Heart left ventricle (tissue), 16 donors: ENCODE results near the gene SYN1. TPM values are rescaled to one million over a fixed set of nuclear protein-coding genes. Genes with fewer than 3 reads are reported as not detected.

Experiments used
- ATAC-seq, 4 donors: fragments of 200-7000 bp; cut with Tn5 transposase; one replicate each; pipeline ENCODE4 v1.9.1; 2020 to 2022; ENCODE audit warnings: moderate library complexity in 4 of 4, mild to moderate bottlenecking in 3 of 4, moderate number of reproducible peaks in 1 of 4
- DNase-seq, 5 donors: peaks; one replicate each; pipeline ENCODE4 v3.0.0-alpha.2; 2020
- H3K27ac ChIP-seq, 12 donors: fragments of 200-600 bp; sonication (generic) in 4 of 12; one replicate each; pipeline versions ENCODE4 v1.5.0 to v1.8.0; 2016 to 2022; ENCODE audit warnings: mild to moderate bottlenecking in 2 of 12
- H3K27me3 ChIP-seq, 9 donors: fragments of 200-600 bp; sonication (generic) in 2 of 9; one replicate each; pipeline versions ENCODE4 v1.5.1 to v1.8.0; 2016 to 2022; ENCODE audit warnings: mild to moderate bottlenecking in 3 of 9
- H3K36me3 ChIP-seq, 9 donors: fragments of 200-600 bp; sonication (generic) in 2 of 9; one replicate each; pipeline versions ENCODE4 v1.5.0 to v1.8.0; 2018 to 2022; ENCODE audit warnings: mild to moderate bottlenecking in 2 of 9
- H3K4me1 ChIP-seq, 12 donors: fragments of 200-600 bp; sonication (generic) in 4 of 12; one replicate each; pipeline versions ENCODE4 v1.5.0 to v1.8.0; 2016 to 2022; ENCODE audit warnings: mild to moderate bottlenecking in 3 of 12
- H3K4me3 ChIP-seq, 12 donors: fragments of 200-600 bp; sonication (generic) in 4 of 12; one replicate each; pipeline versions ENCODE4 v1.5.0 to v1.8.0; 2017 to 2022; ENCODE audit warnings: mild to moderate bottlenecking in 9 of 12, moderate library complexity in 4 of 12
- H3K9me3 ChIP-seq, 12 donors: fragments of 200-600 bp; sonication (generic) in 4 of 12; one replicate each; pipeline versions ENCODE4 v1.5.0 to v1.8.0; 2016 to 2022; ENCODE audit warnings: mild to moderate bottlenecking in 1 of 12
- CTCF ChIP-seq, 12 donors: fragments of 200-600 bp; sonication (generic) in 4 of 12; IDR thresholded peaks; one replicate each; pipeline versions ENCODE4 v1.5.0 to v1.8.0; 2018 to 2022; ENCODE audit warnings: antibody characterized with exemption in 12 of 12, mild to moderate bottlenecking in 5 of 12
- POLR2A ChIP-seq, 2 donors: fragments of 450-650 bp; IDR thresholded peaks; one replicate each; pipeline ENCODE4 v1.6.1; 2017; ENCODE audit warnings: antibody characterized with exemption in 2 of 2, mild to moderate bottlenecking in 2 of 2, moderate library complexity in 2 of 2
- WGBS, 4 donors: extraction: QIAGEN DNeasy Blood & Tissue Kit in 2 of 4; methylation state at CpG; one replicate each; pipeline versions ENCODE4 v1.1.5 to v1.1.7; 2013 to 2018; 5-methylcytosine and 5-hydroxymethylcytosine counted together
- intact Hi-C, 10 donors: fragments of 100-400 bp; cut with DNase I; formaldehyde crosslinking; loops; one replicate each; pipeline versions ENCODE4 v1.11.1 to v1.14.2; 2022
- polyA plus RNA-seq, 2 donors: library from polyadenylated mRNA; stranded (reverse); fragments of 200-250 nt; gene quantifications; one replicate each; pipeline ENCODE4 v1.2.3, GENCODE V29; 2013
- total RNA-seq, 9 donors: library from RNA; depleted of rRNA in 2 of 9; stranded (reverse); fragments of >200 nt in 2 of 9; fragmentation: NEBNext Ultra II Directional in 3 of 9; extraction: Animal tissue kit (Norgen Biotek cat#: 25700) in 3 of 9; gene quantifications; one replicate each; pipeline versions ENCODE4 v1.1.0 to v1.2.4, GENCODE V29; 2016 to 2023
- donor health status: ischemic (EF 13 %, LVEDD 7.1; RV severe dilation, severe dysfunction).
- donor health status: healthy with polysubstance abuse.
- donor health status: DM: no; HTN: yes; CAD: no.
- donor health status: DM: no; HTN: no; CAD: no.
- donor health status: ischemic (EF 25% LVEDD 6.9; RV normal size, moderate dysfunction).
- donor health status: ischemic (EF 25% LVEDD 5.7; RV mildly dilated, moderate dysfunction).
- donor health status: healthy.
- donor health status: DM: yes; HTN: yes; CAD: no.
- donor health status: ischemic (EF 35%, LVEDD 5.7; RV mildly dilated, moderate dysfunction).
- donor health status: nonischemic (EF 11% LVEDD 7.7; RV severe dilation, severe dysfunction).
- donor health status: DM: yes; HTN: yes; CAD: no.
- donor health status: PGD.
- donor health status: ischemic (EF 29% LVEDD 5.4; RV normal size, mild dysfunction).
- donor health status: nonischemic (EF 23%, LVEDD 6.1; RV moderate dilation, normal function).

Gene SYN1
- total and polyA plus RNA-seq, 11 donors = 7.1 to 20.5 (median 11.3) TPM

GRCh38 chrX:47631676-47632075 lies 12.0 kb upstream of the SYN1 start:
- TF ChIP-seq CTCF (IDR thresholded peaks at IDR 0.05) = no peak
- no peak for TF ChIP-seq POLR2A (IDR thresholded peaks at IDR 0.05)
- peaks cover 0 to 12% (median 0%) of the 10 kb centered on the region in 12 donors for H3K4me1 ChIP-seq
- no peak overlapping the region for H3K4me3 ChIP-seq
- ATAC-seq = no peak
- no peak overlapping the region for H3K27ac ChIP-seq
- peaks cover 0 to 24% (median 9%) of the 10 kb centered on the region in 9 donors for H3K36me3 ChIP-seq
- DNase-seq = no peak
- H3K9me3 ChIP-seq = no peaks in the 10 kb centered on the region
- WGBS, 4 donors = 81 to 92% (median 86%) methylated on average over 5 of the region's 5 CpGs
- H3K27me3 ChIP-seq = no peaks in the 10 kb centered on the region
- intact Hi-C loops = loop anchor here in 1 of 10 donors (10.0 kb wide), 1 partner anchor 67 kb away; the partner anchor contains the start of gene ARAF

GRCh38 chrX:47629419-47630200 lies 10.0 kb upstream of the SYN1 start, which contains the start of gene CFP:
CFP (minus strand) TSS chrX:47629930; CDS start chrX:47629844, 86 bp downstream.
- no peak for TF ChIP-seq POLR2A (IDR thresholded peaks at IDR 0.05)
- no peak for TF ChIP-seq CTCF (IDR thresholded peaks at IDR 0.05)
- Histone ChIP-seq H3K36me3 (peaks cover 0 to 5% (median 0%) of the 10 kb centered on the region in 9 donors), H3K27ac (peak within 1 kb of the TSS in 1 of 12 donors; percentile 58), H3K4me3 (peak within 1 kb of the TSS in 4 of 12 donors; percentile 0 to 49 (median 22)), H3K9me3 (no peaks in the 10 kb centered on the region), H3K27me3 (no peaks in the 10 kb centered on the region), H3K4me1 (peaks cover 0 to 12% (median 0%) of the 10 kb centered on the region in 12 donors)
- no peak for DNase-seq
- peak in 3 of 4 donors; percentile 18 to 53 (median 26) for ATAC-seq
- WGBS, 4 donors = 45 to 68% (median 54%) methylated on average over 8 to 14 of the region's 14 CpGs
- intact Hi-C loops = loop anchor here in 2 of 10 donors (10.0 kb wide), 1 partner anchor 65 kb away; the partner anchor contains the start of gene ARAF (in 2 of the 2)

- Histone ChIP-seq H3K36me3 (no peaks in the 10 kb centered on the region), H3K27me3 (no peaks in the 10 kb centered on the region), H3K9me3 (no peaks in the 10 kb centered on the region), H3K27ac (peak overlapping the region in 1 of 12 donors; percentile 58), H3K4me3 (peak overlapping the region in 1 of 12 donors; percentile 49), H3K4me1 (peaks cover 0 to 12% (median 0%) of the 10 kb centered on the region in 12 donors)
- no peak for DNase-seq
- intact Hi-C loops = loop anchor here in 1 of 10 donors (10.0 kb wide), 1 partner anchor 64 kb away; the partner anchor contains the start of gene ARAF
- TF ChIP-seq CTCF (IDR thresholded peaks at IDR 0.05) (no peak), POLR2A (IDR thresholded peaks at IDR 0.05) (no peak)
- ATAC-seq = no peak
- 75 to 96% (median 87%) methylated on average over 1 of the region's 1 CpG for WGBS, 4 donors
Observed at GRCh38 chrX:47628982-47629381, 9.3 kb upstream of the SYN1 start.

- TF ChIP-seq POLR2A (IDR thresholded peaks at IDR 0.05) (no peak), CTCF (IDR thresholded peaks at IDR 0.05) (no peak)
- no peak for ATAC-seq
- WGBS, 4 donors = 91 to 96% (median 93%) methylated on average over 2 of the region's 2 CpGs
- no peaks in the 10 kb centered on the region for H3K36me3 ChIP-seq
- no peaks in the 10 kb centered on the region for H3K9me3 ChIP-seq
- no peak for DNase-seq
- intact Hi-C loops = loop anchor here in 1 of 10 donors (10.0 kb wide), 1 partner anchor 61 kb away; the partner anchor contains the start of gene ARAF
- peaks cover 0 to 5% (median 0%) of the 10 kb centered on the region in 12 donors for H3K4me1 ChIP-seq
- H3K27me3 ChIP-seq = peaks cover 0 to 9% (median 0%) of the 10 kb centered on the region in 9 donors
- H3K27ac ChIP-seq = no peak overlapping the region
- H3K4me3 ChIP-seq = no peak overlapping the region
Observed at GRCh38 chrX:47625365-47625764, 5.7 kb upstream of the SYN1 start.
